ENCODE results near the gene CDX1.

The CDX1 gene

GRCh38 chr5:150163547-150164059 is 3.0 kb upstream of the CDX1 start:
- no peak for DNase-seq

- DNase-seq, result no peak
Observed at GRCh38 chr5:150164211-150164980, 2.2 kb upstream of the CDX1 start.

GRCh38 chr5:150166037-150166649 is 435 bp upstream of the CDX1 start:
- no peak for DNase-seq

GRCh38 chr5:150167512-150167850 is 903 bp downstream of the CDX1 start:
- DNase-seq, result no peak

GRCh38 chr5:150167908-150168307 is 1.3 kb downstream of the CDX1 start:
- DNase-seq, result no peak

GRCh38 chr5:150168864-150169263 is 2.3 kb downstream of the CDX1 start:
- DNase-seq, result no peak

- no peak for DNase-seq
Observed at GRCh38 chr5:150172145-150172544, 5.6 kb downstream of the CDX1 start.

GRCh38 chr5:150172556-150172955 is 6.0 kb downstream of the CDX1 start:
- no peak for DNase-seq

GRCh38 chr5:150173161-150173560 is 6.6 kb downstream of the CDX1 start:
- DNase-seq, result no peak

- DNase-seq, result no peak
Observed at GRCh38 chr5:150174285-150174684, 7.7 kb downstream of the CDX1 start.

GRCh38 chr5:150175076-150175475 is 8.5 kb downstream of the CDX1 start:
- no peak for DNase-seq

GRCh38 chr5:150175536-150175935 is 9.0 kb downstream of the CDX1 start:
- DNase-seq, result no peak

- DNase-seq, result no peak
Observed at GRCh38 chr5:150176745-150177477, 10.3 kb downstream of the CDX1 start.

- DNase-seq, result no peak
Observed at GRCh38 chr5:150177721-150178120, 11.1 kb downstream of the CDX1 start.

GRCh38 chr5:150178262-150178661 is 11.7 kb downstream of the CDX1 start:
- no peak for DNase-seq

- DNase-seq, result no peak
Observed at GRCh38 chr5:150179019-150179620, 12.5 kb downstream of the CDX1 start.

- no peak for DNase-seq
Observed at GRCh38 chr5:150180241-150181026, 13.9 kb downstream of the CDX1 start.

GRCh38 chr5:150181027-150181426 is 14.4 kb downstream of the CDX1 start:
- no peak for DNase-seq

GRCh38 chr5:150181766-150182545 is 15.4 kb downstream of the CDX1 start:
- no peak for DNase-seq

GRCh38 chr5:150182774-150183173 is 16.2 kb downstream of the CDX1 start:
- DNase-seq, result no peak

- no peak for DNase-seq
Observed at GRCh38 chr5:150183436-150183835, 16.9 kb downstream of the CDX1 start.

- DNase-seq, result no peak
Observed at GRCh38 chr5:150184006-150184405, 17.4 kb downstream of the CDX1 start.
